UCSD-AML1 (cell line): ENCODE data around the gene DLGAP1.

ENCODE experiments used
- DNase-seq: peaks from one replicate; lab custom pipeline; 2025; ENCODE audit not compliant: unreplicated experiment; lab: John Stamatoyannopoulos, UW

DLGAP1 gene

DNA sequence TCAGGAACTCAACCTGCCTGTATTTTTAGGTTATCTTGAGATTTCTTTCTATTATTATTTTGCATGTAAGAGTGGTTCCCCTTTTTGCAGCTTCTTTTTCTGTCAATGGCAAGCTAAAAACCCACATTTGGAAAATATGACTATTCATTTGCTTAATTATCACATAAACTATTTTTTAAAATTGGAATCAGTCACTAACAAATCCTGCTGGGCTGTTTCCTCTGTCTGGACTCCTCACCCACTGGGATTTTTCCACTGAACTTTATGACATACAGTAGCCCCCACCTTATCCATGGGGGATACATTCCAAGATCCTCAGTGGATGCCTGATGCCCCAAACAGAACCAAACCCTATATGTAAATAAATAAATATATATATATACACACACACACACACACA is 447.3 kb downstream of the DLGAP1 start:
- no peak for DNase-seq

DNA sequence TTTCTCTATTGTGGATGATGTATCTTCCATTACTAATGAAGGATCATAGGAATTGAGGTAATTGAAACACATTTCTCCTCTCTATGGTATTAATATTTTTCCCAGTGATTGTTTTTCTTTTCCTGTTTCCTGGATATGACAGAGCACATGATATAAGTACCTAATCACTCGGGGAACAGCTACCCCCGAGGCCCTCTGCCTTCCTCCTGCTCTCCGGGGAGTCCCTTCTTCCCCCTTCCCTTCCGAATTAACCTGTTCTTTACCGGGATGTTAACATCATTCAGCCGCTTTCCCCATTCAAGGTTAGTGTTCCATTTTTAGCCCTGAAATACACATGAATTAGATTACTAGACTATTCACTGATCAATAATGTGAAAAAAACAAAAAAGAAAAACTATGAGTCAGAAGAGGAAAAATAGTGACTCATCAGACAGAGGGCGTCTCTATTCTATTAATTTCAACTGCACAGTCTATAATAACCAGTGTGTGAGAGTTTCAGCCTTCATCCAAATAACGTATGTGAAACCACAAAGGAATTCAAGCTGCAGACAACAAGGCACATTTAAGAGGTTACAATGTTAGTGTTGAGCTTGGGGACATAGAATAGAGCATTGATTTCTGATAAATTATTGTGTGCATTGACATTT is 450.8 kb downstream of the DLGAP1 start:
- no peak for DNase-seq

DNA sequence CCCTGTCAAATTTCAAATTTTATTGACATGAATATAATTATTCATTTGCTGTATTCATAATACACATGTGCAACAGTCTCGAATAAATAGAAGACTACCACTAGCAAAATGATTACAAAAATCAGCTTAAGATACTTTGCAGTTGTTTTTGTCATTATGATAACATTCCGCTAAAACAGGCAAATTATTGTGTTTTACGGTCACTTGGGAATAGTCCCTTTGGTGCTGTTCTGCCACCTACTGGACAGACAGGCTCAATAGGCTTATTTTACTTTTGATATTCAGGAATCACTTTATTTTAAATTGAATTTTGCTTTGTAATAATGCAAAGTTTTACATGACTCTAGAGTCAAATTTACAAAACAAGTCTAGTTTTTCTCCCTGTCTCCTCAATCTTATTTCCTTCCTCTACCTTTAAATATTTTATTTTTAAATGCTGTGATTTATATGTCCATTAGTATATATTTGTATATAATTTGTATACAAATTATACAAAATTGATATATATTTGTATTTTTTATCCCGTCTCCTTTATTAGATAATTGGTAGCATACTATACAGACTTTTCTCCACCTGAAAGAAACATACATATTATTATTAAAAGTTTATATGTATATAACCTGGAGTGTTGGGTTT is 456.3 kb downstream of the DLGAP1 start:
- no peak for DNase-seq

DNA sequence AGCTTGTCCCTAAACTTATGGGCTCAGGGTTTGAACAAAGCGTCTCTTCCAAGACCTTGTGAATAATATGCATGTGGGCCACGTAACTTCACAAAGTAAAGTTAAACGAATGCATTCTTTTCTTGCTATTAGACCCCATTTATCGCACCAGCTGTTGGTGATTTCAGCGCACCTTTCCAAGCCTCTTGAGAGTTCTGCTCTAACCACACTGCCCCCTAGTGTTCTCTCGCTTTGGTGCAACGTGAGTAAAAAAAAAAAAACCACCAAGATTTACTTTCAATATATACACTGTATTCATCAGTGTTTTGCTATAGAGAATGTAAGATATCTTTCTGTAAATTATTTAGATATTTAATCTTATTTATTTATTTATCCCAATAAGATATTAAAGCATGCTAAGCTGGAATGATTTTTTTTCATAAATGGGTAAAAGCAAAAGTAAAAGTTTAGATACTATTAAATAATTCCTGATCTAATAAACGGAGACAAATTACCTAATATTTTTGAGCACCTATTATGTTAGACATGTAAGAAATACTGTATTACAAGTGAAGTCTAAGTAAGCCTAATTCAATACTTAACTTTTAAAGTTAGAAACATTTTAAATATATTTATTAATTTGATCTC is 459.5 kb downstream of the DLGAP1 start:
- DNase-seq, result peak; percentile 14

DNA sequence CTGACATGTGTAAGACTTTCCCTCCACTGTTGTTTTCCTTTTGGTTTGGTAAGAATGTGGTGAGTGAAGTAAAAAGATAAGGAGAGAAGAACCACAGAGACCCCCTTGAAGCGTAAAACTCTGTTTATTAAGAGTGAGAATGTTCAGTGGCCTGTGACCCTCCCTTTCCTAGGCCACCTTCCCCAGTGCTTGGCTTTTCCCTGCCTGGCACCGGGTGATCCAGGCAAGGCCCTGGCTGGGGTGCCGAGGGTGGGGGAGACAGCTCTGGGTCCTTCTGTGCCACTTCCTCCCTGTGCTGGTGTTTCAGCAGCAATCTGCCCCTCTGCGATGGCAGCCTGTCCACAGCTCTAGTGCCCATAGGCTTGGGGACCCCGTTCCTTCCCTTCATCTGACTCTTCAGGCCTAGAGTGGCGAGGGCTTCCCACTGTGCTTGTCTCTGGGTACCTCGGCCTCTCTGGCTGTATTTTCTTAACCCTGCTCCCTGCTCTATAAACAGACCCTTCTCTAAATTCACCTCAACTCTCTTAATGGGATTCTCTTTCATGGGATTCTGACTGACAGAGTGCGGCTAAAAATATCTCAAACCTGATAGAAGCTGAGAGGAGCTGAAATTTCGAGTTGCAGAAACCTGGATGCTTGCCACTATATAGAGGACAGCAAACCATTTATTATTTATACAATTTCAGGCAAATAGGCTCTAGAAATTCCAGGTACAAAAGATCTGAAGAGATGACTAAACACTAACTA is 461.0 kb downstream of the DLGAP1 start:
- DNase-seq, result no peak

DNA sequence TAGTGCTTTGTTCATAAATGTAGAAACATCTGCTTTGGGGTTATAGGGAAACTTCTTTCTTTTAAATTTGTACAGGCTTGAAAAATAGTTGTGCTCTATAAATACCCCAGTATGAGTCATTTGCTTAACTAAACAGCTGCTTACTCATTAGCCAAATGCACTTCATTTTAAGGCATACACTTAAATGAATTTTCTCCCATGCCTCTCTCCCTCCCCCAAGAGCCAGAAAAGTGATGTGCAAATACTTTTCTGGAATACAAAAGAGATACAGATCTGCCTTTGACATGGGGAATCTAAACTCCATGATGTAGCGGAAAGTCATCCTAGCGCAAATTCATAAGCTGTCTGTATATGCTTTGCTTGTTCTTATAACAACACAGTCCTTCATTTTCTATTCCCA is 469.4 kb downstream of the DLGAP1 start:
- DNase-seq, result no peak

DNA sequence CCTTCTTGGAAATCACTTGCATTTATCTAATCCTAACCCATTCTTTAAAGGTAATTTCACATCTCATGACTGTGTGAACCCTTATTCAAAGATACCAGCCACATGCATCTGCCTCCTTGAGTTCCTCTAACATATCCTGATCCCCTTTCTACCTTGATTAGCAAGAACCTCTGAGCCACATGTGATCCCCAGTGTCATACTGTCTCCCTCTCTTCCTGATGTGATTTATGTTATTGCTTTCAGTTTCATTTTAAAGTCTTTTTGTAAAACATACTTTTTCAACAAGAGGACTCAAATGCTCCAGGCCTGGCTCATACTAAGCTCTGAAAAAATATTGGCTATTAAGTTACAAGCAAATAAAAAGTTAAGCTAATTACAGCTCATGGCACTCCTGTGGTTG is 470.1 kb downstream of the DLGAP1 start:
- no peak for DNase-seq

DNA sequence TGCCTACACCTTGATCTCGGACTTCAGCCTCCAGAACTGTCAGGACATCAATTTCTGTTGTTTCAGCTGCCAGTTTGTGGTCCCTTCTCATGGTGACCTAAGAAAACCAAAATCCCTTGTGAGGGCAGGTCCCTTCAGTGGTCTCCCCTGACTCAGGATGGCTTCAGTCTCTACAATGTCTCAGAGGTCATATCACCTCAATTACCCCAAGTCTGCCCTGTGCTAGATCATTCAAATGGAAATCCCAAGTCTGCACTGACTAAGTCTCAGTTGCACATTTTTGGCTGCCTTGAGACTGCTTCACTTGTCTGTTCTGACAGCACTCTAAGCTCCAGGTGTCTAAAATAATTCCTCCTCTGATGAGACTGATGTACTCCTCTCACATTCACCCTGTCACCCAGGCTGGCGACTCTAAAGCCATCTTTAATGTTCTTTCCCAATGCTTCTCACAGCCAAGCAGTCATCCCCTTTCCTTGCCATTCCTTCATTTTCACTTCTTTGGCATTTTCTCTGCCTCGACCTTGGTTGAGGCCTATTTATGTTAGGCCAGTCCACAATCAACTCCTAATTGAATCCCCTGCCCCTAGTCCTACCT is 470.8 kb downstream of the DLGAP1 start:
- DNase-seq, result no peak

DNA sequence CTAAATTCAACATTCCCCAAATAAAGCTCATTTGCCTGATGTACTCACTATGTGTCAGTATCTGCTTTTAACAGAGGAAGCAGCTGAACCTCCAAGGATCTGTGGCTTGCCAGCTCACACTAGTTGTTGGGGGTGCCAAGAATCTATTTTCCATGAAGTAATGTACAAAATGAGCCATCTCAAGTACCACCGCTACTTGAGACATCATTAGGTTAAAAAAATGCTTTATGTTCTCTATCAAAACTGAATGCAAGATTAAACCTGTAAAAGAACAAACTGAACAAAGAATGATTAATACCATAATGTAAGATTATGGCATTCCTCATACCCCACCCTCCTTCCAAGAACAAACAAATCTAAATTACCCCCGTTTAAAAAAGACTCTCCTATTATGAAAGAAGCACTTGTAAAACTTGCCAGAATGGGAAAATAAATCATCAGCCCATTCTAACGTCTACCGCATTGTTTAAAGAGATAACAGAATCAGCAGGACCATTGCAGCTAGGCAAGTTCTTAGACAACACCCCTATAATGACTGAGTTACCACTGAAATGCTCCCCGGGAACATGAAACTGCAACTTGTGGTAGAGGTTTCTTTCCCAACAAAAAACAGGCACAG is 471.6 kb downstream of the DLGAP1 start:
- DNase-seq, result no peak

DNA sequence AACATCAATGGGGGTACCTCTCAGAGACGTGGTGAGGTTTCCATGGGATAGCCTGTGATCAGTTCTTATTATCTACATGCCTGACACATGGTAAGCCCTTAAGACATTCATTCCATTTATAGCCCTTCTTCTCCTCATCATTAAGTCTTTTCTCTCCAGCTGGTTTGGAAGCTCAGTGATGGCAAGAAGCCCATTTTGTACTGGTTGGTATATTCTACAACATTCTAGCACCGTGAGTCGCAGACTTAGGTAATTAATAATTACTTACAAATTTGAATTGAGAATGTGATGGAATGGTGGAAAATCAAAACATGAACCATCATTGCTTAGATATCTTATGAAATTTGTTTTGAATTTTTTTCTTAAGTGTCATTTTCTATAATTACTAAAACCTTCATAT is 472.6 kb downstream of the DLGAP1 start:
- no peak for DNase-seq

DNA sequence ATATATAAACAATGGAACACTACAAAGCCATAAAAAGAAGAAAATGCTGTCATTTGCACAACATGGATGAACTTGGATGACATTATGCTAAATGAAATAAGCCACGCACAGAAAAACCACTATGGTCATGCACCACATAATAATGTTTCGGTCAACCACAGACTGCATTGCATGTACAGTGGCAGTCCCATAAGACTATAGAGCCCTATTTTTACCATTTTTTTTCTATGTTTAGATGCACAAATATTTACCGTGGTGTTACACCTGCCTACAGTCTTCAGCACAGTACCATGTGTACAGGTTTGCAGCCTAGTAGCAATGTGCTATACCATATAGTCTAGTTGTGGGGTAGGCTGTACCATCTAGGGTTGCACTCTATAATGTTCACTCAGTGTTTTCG is 476.1 kb downstream of the DLGAP1 start:
- no peak for DNase-seq

DNA sequence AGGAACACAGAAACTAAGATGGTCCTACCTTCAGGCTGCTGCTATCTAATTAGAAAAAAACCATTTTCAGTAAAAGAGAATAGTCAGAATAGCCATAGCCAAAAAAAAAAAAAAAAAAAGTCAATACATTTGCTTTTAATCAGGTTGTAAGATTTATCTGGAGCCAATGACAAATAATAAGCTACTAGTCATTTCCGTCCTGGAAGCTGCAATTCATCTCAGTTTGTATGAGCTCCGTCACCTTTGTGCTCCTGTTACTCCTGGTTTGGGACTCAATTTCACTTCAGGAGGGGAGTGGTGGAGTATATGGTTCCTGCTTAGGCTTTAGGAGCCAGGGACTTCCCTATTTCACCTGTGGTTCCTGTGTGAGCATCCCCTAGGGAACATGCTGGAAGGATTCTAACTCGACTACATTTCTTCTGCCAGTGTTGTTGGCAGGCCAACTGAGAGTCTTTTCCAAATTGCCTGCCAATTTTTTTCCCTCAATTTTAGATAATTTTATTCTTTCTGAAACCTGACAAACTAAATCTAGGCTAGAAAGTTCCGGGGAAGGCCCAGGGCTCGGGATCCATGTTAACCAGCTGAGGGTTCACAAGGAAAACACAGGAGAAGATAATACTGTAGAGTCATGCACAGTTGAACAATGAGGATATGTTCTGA is 481.8 kb downstream of the DLGAP1 start:
- DNase-seq, result no peak

DNA sequence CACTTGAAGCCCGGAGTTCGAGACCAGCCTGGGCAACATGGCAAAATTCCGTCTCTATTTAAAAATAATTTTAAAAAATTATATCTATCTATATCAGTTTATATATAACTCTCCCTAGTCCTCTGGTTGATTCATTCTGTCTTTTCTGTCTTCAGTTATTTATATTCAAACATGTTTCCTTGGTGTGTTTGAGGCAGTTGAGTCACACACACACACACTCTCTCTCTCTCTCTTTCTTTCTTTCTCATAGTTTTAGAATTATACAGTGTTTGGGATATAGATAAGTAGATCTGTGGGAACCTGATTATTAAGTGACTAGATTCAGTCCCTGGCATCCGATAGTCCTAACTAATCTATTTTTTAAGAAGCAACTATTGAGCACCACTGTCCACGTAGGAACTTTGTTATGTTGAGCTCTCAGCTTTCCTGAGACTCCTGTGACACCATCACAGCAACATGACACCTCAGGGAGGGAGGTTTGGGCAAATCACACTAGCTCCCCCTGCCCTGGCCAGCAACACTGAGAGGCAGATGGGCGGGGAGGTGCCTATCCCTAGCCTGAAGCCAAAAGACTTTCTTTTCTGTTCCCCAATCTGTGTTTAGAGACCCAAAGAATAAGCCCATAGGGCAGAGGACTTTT is 482.7 kb downstream of the DLGAP1 start:
- DNase-seq, result no peak

DNA sequence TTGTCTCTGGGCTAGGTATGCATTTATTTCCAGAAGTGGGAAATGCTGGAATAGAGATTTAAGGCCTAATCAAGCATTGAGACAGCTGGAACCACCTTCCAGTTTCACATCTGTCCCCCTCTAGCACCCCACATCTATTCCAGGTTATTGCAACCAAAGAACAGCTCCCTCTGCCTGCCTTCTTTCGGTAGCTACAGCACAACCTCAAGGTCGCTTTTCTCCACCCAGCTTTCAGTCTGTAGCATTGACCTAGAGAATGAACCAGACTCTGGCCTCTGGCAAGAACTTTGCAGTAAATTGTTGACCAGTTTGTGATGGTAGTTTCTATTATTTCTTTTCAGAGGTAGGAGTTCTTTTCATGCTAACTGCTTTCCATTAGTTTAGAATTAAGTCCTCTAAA is 484.2 kb downstream of the DLGAP1 start:
- DNase-seq, result no peak

DNA sequence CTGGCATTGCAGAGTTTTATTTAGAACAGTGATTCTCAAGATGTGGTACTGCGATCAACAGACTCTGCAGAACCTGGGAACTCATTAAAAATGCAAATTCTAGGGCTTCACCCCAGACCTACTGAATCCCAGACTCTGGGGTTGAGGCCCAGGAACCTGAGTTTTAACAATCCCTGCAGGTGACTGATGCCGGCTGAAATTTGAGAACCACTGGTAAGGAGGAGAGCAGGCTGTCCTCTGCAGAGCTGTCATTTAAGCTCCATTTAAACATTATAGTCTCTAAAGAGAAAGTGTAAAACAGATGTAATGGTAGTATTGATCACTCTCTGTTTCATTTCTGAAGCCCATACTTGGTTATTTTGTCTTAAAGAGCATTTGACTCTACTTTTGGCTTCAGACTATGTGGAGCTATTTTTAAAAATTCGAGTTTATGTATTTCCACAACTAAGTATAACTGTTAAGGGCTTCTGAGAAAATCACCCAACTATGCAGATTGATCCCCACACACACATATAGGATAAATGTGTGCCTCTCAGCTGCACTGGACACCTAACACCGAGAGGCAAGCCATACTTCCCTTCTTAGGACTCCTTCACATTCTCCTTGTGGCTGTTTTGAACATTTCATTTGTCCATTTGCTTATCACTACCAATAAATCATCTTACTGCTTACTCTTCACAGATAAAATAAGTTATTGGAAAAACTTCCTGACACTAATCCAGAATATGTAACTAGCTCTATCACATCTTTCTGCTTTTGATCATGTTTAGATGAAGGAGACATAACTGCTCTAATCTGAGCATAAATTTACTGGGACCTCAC is 487.5 kb downstream of the DLGAP1 start:
- no peak for DNase-seq

DNA sequence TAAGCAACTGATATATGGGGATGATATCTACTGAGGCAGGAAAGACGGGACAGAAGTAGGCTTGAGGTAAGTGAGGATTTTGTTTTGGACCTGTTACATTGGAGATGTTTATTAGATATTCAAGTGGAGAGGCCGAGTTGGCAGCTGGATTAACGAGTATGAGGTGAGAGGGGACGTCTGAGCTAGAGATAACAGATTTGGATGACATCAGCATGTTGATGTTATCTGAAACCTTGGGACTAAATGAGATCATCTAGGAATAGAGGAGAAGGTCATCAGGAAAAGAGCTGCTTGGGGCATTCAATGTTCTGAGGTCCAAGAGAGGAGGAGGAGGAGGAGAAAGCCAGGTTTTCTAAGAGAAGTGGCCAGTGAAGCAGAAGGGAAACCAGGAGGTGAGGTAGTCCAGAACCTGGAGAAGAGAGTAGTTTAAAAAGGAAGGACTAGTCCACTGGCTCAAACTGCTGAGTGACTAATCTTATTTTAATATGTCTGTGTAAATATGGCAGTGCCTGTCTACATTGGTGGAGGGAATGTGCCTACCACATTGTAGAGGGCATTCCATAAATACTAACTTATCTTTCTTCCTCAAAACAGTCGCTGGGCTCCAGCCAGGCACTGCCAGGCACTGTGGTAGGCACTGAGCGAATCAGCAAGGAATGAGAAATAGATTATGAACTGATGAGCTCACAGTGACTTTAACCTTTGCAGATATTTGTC is 488.3 kb downstream of the DLGAP1 start:
- no peak for DNase-seq

DNA sequence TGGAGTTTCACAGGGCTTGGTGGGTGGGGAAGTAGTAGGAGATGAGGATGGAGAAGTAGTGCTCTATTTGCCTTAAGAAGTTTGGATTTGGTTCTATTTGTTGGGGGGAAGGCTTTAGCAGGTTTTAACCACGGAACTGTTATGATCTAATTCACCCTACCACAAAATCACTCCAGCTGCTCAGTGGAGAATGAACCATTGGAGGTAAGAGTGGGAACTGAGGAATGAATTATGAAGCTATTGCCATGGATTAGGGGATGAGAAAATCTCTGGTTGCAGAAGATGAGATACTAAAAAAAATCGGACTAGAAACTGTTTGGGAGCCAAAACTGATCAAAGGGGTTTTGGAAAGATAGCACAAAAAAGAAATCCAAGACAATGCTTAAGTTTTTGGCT is 488.9 kb downstream of the DLGAP1 start:
- DNase-seq, result no peak

DNA sequence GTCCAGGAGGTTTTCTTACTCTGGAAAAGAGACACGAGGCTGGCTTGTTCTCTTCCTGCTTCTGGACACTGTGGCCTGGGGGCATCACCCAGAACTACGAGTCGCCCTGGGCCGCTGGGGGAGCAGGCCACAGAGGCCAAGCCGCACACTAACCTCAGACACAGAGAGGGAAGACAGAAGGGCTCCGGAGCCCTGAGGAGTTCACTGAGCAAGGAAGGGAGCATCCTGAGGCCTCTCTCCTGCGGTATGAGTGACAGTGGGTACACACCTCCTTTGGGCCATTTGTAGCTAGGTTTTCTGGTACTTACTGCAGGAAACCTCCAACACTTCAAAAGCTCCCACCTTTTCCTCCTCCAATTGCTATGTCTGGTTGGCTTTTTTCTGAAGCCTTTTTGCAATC is 494.1 kb downstream of the DLGAP1 start:
- no peak for DNase-seq

DNA sequence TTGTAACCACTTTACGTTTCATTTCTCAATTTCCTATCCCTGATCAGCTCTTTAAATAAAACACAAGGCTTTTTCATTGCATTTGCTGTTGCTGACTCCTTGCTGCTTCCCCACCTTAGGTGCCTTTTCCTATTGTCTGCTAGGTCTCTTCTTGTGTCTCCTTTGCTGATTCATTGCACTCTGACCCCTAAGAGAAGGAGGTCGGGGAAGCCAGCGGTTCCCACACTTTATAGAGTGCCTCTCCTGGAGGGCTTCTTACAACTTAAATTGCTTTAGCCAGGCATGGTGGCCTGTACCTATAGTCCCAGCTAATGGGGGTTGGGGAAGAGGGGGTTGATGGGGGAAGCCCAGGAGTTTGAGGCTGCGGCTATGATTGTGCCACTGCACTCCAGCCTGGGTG is 495.0 kb downstream of the DLGAP1 start:
- no peak for DNase-seq
